ENCODE measurements around the gene LANCL2. TPM values are rescaled to one million over a fixed set of nuclear protein-coding genes. Genes with fewer than 3 reads are reported as not detected.
A peak's percentile ranks its signal among the peaks of the same experiment; 100 is the strongest.

Gene LANCL2
- total and polyA plus RNA-seq, 10 donors: 4.7 to 13.5 (median 9.6) TPM

DNA sequence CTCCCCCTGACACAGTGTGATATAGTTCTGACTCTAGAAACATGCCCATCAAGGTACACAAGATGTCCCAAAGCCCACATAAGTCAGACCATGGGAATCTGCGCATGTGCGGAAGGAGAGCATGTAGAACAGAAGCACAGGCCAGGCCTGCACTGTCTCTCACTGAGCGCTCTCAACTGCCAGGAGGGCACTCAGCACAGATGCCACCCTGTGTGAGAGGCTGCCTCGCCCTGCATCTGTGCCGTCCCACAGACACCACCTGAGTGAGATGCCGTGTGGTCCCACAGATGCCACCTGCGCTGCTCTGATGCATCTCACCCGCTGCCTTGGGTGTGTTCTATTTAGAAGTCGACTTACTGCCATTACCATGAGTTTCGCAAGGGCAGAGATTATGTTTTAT is 108.8 kb downstream of the LANCL2 start:
- no peak overlapping the region for H3K4me3 ChIP-seq
- 88 to 96% (median 93%) methylated on average over 9 to 10 of the region's 10 CpGs for WGBS, 5 donors
- DNase-seq: no peak
- H3K9me3 ChIP-seq: no peaks in the 10 kb centered on the region
- H3K4me1 ChIP-seq: peaks cover 0 to 53% (median 29%) of the 10 kb centered on the region in 6 donors
- no peaks in the 10 kb centered on the region for H3K27me3 ChIP-seq (replicated peaks in 1 of 7)
- H3K36me3 ChIP-seq: peaks cover 0 to 85% (median 15%) of the 10 kb centered on the region in 6 donors
- intact Hi-C loops (cut with DNase I; ENCODE audit: low total_unique reads): no loop called here
- peak overlapping the region in 1 of 8 donors; percentile 27 for H3K27ac ChIP-seq
- TF ChIP-seq POLR2A (IDR thresholded peaks at IDR 0.05) (no peak), POLR2AphosphoS5 (IDR thresholded peaks at IDR 0.05) (peak in 1 of 3 donors; percentile 37)

GRCh38 chr7:55474944-55475854 is 110.1 kb downstream of the LANCL2 start:
- no peaks in the 10 kb centered on the region for H3K27me3 ChIP-seq (replicated peaks in 1 of 7)
- intact Hi-C loops (cut with DNase I; ENCODE audit: low total_unique reads): no loop called here
- peak; percentile 70 for DNase-seq
- no peak overlapping the region for H3K4me3 ChIP-seq
- 84 to 93% (median 91%) methylated on average over 22 of the region's 22 CpGs for WGBS, 5 donors
- peaks cover 0 to 46% (median 23%) of the 10 kb centered on the region in 6 donors for H3K4me1 ChIP-seq
- peaks cover 0 to 79% (median 15%) of the 10 kb centered on the region in 6 donors for H3K36me3 ChIP-seq
- TF ChIP-seq POLR2A (IDR thresholded peaks at IDR 0.05) (no peak), POLR2AphosphoS5 (IDR thresholded peaks at IDR 0.05) (no peak), CTCF (IDR thresholded peaks at IDR 0.05 in 8 of 11, conservative IDR thresholded peaks at IDR 0.05 in 3 of 11) (no peak)
- peak overlapping the region in 2 of 8 donors; percentile 26 to 36 for H3K27ac ChIP-seq
- H3K9me3 ChIP-seq: no peaks in the 10 kb centered on the region

GRCh38 chr7:55475855-55476803 is 111.0 kb downstream of the LANCL2 start:
- WGBS, 5 donors: 81 to 90% (median 86%) methylated on average over 17 to 19 of the region's 19 CpGs
- Histone ChIP-seq H3K9me3 (no peaks in the 10 kb centered on the region), H3K4me3 (no peak overlapping the region), H3K4me1 (peaks cover 0 to 41% (median 21%) of the 10 kb centered on the region in 6 donors), H3K27me3 (replicated peaks in 1 of 7) (no peaks in the 10 kb centered on the region), H3K27ac (peak overlapping the region in 2 of 8 donors; percentile 26 to 36), H3K36me3 (peaks cover 0 to 88% (median 15%) of the 10 kb centered on the region in 6 donors)
- no peak for TF ChIP-seq CTCF (IDR thresholded peaks at IDR 0.05 in 8 of 11, conservative IDR thresholded peaks at IDR 0.05 in 3 of 11)
- peak in 2 of 3 donors; percentile 19 to 50 for TF ChIP-seq POLR2AphosphoS5 (IDR thresholded peaks at IDR 0.05)
- TF ChIP-seq POLR2A (IDR thresholded peaks at IDR 0.05): no peak
- intact Hi-C loops (cut with DNase I; ENCODE audit: low total_unique reads): no loop called here
- DNase-seq: peak; percentile 57
